ENCODE measurements around the gene MYL9. TPM values are rescaled to one million over a fixed set of nuclear protein-coding genes. Genes with fewer than 3 reads are reported as not detected.

Gene MYL9
- total and polyA plus RNA-seq, 2 donors (not counting 3 experiments of a cell fraction or from before 2014, with no cell fraction given): 41.7 to 116 TPM

DNA sequence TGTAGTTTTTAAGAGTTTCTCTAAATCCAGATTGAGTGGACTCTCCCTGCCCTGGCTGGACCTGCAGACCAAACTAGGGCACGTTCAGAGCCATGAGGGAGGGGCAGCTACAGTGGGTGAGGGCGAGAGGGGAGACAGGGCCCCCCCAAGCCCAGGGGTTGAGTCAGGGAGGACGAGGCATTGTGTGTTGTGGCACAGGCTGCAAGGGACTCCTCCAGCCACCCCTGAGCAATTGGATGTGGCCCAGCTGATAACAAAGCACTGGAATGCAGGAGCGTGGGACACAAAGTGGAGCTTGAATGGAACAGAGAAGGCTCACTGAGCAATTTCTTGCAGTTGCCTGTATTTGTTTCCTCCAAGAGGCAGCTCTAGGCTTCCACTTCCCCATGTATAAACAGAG lies 43.5 kb upstream of the MYL9 start:
- dilution Hi-C loops (cut with MboI; ENCODE audit: extremely low pct_ligation_motif_present, low sequenced_read_pairs) (no loop called here), intact Hi-C loops (cut with micrococcal nuclease) (no loop called here)
- Histone ChIP-seq H3K27ac (ENCODE audit: insufficient read depth, low read depth, low read length) (no peak overlapping the region), H3K4me1 (ENCODE audit: control insufficient read depth, extremely low read depth, insufficient read depth, low read length) (peaks cover 6% of the 10 kb centered on the region), H3K36me3 (ENCODE audit: control insufficient read depth in 2 of 2, extremely low read depth in 1 of 2, insufficient read depth in 2 of 2, low read length in 2 of 2) (peaks cover 22 to 52% of the 10 kb centered on the region in 2 experiments), H2AFZ (ENCODE audit: low read depth, low read length) (no peak overlapping the region), H3K4me2 (ENCODE audit: insufficient read depth, low read length) (no peak overlapping the region), H3K4me3 (replicated peaks in 1 of 3; ENCODE audit: insufficient read depth in 1 of 3, low read depth in 1 of 3, low read length in 3 of 3) (no peak overlapping the region), H4K20me1 (replicated peaks; ENCODE audit: control insufficient read depth, extremely low read depth, insufficient read depth, low read length) (no peaks in the 10 kb centered on the region), H3K79me2 (ENCODE audit: control insufficient read depth, insufficient read depth, low read length) (peaks cover 28% of the 10 kb centered on the region), H3K27me3 (ENCODE audit: control insufficient read depth in 2 of 2, insufficient read depth in 2 of 2, low read length in 2 of 2) (no peaks in the 10 kb centered on the region), H3K9ac (replicated peaks; ENCODE audit: extremely low read depth, insufficient read depth, low read length) (no peak overlapping the region), H3K9me1 (replicated peaks; ENCODE audit: control insufficient read depth, extremely low read depth, insufficient read depth, low read length) (no peaks in the 10 kb centered on the region), H3K9me3 (replicated peaks; ENCODE audit: control insufficient read depth, insufficient read depth, low read length) (no peaks in the 10 kb centered on the region)
- no TSS peak for BruUV-seq (replicated peaks)
- ChIA-PET CTCF (interaction anchor here (0.6 to 1.5 kb wide), 2 partner anchors 46 to 143 kb away, joined by 3 read pairs; no protein-coding TSS in a partner anchor), POLR2A (no interaction called here)
- TF ChIP-seq MAX (IDR thresholded peaks at IDR 0.05; ENCODE audit: insufficient read depth, insufficient read length) (no peak), GATA2 (IDR thresholded peaks at IDR 0.05; ENCODE audit: insufficient read depth, insufficient read length, low read depth, low read length) (no peak), JUN (IDR thresholded peaks at IDR 0.05; ENCODE audit: borderline replicate concordance, insufficient read depth, insufficient read length, low read depth) (no peak), POLR2A (IDR thresholded peaks at IDR 0.05; ENCODE audit: low read depth, low read length) (no peak), FOS (IDR thresholded peaks at IDR 0.05; ENCODE audit: borderline replicate concordance, insufficient read depth, low read length) (no peak), POLR2AphosphoS5 (IDR thresholded peaks at IDR 0.05; ENCODE audit: insufficient read depth, low read depth, low read length) (no peak), MYC (IDR thresholded peaks at IDR 0.05; ENCODE audit: low read depth, low read length) (no peak), EZH2 (IDR thresholded peaks at IDR 0.05; ENCODE audit: borderline replicate concordance, low read depth, low read length, severe bottlenecking) (no peak)
- TF ChIP-seq, protein P1, sequence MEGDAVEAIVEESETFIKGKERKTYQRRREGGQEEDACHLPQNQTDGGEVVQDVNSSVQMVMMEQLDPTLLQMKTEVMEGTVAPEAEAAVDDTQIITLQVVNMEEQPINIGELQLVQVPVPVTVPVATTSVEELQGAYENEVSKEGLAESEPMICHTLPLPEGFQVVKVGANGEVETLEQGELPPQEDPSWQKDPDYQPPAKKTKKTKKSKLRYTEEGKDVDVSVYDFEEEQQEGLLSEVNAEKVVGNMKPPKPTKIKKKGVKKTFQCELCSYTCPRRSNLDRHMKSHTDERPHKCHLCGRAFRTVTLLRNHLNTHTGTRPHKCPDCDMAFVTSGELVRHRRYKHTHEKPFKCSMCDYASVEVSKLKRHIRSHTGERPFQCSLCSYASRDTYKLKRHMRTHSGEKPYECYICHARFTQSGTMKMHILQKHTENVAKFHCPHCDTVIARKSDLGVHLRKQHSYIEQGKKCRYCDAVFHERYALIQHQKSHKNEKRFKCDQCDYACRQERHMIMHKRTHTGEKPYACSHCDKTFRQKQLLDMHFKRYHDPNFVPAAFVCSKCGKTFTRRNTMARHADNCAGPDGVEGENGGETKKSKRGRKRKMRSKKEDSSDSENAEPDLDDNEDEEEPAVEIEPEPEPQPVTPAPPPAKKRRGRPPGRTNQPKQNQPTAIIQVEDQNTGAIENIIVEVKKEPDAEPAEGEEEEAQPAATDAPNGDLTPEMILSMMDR (IDR thresholded peaks at IDR 0.05; ENCODE audit: extremely low read depth in 1 of 2, insufficient read depth in 1 of 2, low read depth in 1 of 2, low read length in 2 of 2): no peak
- no peak for FAIRE-seq
- no peak for DNase-seq (ENCODE audit: low read depth, low spot score)
